ENCODE measurements around the gene DLEC1.

Gene DLEC1

DNA sequence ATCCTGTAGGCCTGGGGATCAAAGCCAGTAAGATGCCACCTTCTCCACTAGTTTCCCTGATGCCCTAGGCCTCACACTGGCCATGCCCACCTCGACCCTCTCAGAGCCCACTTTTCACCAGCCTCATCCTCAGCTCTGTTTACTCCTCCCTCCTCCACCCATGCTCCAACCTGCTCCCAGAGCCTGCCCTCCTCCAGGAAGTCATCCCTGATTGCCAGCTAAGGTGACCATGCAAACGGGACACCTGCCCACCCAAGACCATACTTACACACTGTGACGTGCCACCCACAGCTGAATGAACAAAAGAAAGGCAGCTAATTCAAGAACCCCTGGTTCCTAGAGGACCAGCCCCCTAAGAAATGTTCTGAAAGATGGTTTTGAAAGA, 18.7 kb upstream of the DLEC1 start (continued):
- TF ChIP-seq BACH2 (CRISPR knock-in tag; IDR thresholded peaks at IDR 0.05; ENCODE audit: borderline replicate concordance) (no peak), ZNF8 (CRISPR knock-in tag; IDR thresholded peaks at IDR 0.05) (no peak), PPARA (CRISPR knock-in tag; IDR thresholded peaks at IDR 0.05; ENCODE audit: borderline replicate concordance) (no peak), ESRRG (CRISPR knock-in tag; IDR thresholded peaks at IDR 0.05) (no peak), TCF4 (CRISPR knock-in tag; IDR thresholded peaks at IDR 0.05; ENCODE audit: borderline replicate concordance) (no peak), ZNF565 (CRISPR knock-in tag; conservative IDR thresholded peaks at IDR 0.05; ENCODE audit: low read depth) (no peak)
- TF ChIP-seq, protein P1, sequence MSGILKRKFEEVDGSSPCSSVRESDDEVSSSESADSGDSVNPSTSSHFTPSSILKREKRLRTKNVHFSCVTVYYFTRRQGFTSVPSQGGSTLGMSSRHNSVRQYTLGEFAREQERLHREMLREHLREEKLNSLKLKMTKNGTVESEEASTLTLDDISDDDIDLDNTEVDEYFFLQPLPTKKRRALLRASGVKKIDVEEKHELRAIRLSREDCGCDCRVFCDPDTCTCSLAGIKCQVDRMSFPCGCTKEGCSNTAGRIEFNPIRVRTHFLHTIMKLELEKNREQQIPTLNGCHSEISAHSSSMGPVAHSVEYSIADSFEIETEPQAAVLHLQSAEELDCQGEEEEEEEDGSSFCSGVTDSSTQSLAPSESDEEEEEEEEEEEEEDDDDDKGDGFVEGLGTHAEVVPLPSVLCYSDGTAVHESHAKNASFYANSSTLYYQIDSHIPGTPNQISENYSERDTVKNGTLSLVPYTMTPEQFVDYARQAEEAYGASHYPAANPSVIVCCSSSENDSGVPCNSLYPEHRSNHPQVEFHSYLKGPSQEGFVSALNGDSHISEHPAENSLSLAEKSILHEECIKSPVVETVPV (CRISPR knock-in tag; IDR thresholded peaks at IDR 0.05): no peak
- TF ChIP-seq, protein P2, sequence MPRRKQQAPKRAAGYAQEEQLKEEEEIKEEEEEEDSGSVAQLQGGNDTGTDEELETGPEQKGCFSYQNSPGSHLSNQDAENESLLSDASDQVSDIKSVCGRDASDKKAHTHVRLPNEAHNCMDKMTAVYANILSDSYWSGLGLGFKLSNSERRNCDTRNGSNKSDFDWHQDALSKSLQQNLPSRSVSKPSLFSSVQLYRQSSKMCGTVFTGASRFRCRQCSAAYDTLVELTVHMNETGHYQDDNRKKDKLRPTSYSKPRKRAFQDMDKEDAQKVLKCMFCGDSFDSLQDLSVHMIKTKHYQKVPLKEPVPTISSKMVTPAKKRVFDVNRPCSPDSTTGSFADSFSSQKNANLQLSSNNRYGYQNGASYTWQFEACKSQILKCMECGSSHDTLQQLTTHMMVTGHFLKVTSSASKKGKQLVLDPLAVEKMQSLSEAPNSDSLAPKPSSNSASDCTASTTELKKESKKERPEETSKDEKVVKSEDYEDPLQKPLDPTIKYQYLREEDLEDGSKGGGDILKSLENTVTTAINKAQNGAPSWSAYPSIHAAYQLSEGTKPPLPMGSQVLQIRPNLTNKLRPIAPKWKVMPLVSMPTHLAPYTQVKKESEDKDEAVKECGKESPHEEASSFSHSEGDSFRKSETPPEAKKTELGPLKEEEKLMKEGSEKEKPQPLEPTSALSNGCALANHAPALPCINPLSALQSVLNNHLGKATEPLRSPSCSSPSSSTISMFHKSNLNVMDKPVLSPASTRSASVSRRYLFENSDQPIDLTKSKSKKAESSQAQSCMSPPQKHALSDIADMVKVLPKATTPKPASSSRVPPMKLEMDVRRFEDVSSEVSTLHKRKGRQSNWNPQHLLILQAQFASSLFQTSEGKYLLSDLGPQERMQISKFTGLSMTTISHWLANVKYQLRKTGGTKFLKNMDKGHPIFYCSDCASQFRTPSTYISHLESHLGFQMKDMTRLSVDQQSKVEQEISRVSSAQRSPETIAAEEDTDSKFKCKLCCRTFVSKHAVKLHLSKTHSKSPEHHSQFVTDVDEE (CRISPR knock-in tag; IDR thresholded peaks at IDR 0.05): no peak

DNA sequence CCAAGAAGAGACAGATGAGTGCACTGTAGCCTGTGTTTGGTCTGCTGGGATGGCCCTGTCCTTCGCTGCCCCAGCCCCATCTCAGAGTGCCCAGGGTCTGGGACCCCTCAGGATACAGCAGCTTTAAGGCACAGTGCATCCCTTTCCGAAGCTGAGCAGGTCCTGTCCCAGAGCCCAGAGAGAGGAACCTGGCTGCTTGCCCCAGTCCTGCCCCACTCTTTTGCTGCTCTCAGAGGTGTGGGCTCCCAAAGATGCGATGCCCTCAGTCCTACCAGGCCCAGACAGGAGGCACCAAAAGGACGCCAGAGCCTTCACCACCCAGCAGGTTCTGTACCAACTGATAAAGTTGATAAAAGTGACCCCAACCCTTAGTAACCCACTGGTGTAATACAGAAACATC, 17.8 kb upstream of the DLEC1 start:
- ATAC-seq: no peak

More for the DNA sequence above, 17.8 kb upstream of the DLEC1 start:
- TF ChIP-seq TCF4 (CRISPR knock-in tag; IDR thresholded peaks at IDR 0.05; ENCODE audit: borderline replicate concordance) (no peak), OSR1 (CRISPR knock-in tag; IDR thresholded peaks at IDR 0.05) (no peak), ZNF565 (CRISPR knock-in tag; conservative IDR thresholded peaks at IDR 0.05; ENCODE audit: low read depth) (no peak), RARB (CRISPR knock-in tag; IDR thresholded peaks at IDR 0.05) (no peak), PPARA (CRISPR knock-in tag; IDR thresholded peaks at IDR 0.05; ENCODE audit: borderline replicate concordance) (no peak), ZC3H10 (CRISPR knock-in tag; IDR thresholded peaks at IDR 0.05) (no peak), CSDC2 (CRISPR knock-in tag; IDR thresholded peaks at IDR 0.05) (no peak), TOX (CRISPR knock-in tag; IDR thresholded peaks at IDR 0.05; ENCODE audit: borderline replicate concordance) (no peak), ZNF8 (CRISPR knock-in tag; IDR thresholded peaks at IDR 0.05) (no peak), ZFP30 (CRISPR knock-in tag; IDR thresholded peaks at IDR 0.05) (no peak), GLIS3 (CRISPR knock-in tag; IDR thresholded peaks at IDR 0.05) (no peak), ZFP3 (CRISPR knock-in tag; IDR thresholded peaks at IDR 0.05) (no peak), ZNF70 (CRISPR knock-in tag; IDR thresholded peaks at IDR 0.05) (no peak), ARNTL (CRISPR knock-in tag; IDR thresholded peaks at IDR 0.05; ENCODE audit: borderline replicate concordance, low read depth) (no peak)
- TF ChIP-seq, protein P1 (CRISPR knock-in tag; IDR thresholded peaks at IDR 0.05): no peak
- TF ChIP-seq, protein P3, sequence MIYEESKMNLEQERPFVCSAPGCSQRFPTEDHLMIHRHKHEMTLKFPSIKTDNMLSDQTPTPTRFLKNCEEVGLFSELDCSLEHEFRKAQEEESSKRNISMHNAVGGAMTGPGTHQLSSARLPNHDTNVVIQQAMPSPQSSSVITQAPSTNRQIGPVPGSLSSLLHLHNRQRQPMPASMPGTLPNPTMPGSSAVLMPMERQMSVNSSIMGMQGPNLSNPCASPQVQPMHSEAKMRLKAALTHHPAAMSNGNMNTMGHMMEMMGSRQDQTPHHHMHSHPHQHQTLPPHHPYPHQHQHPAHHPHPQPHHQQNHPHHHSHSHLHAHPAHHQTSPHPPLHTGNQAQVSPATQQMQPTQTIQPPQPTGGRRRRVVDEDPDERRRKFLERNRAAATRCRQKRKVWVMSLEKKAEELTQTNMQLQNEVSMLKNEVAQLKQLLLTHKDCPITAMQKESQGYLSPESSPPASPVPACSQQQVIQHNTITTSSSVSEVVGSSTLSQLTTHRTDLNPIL (CRISPR knock-in tag; IDR thresholded peaks at IDR 0.05; ENCODE audit: low read depth): no peak
- TF ChIP-seq, protein P2 (CRISPR knock-in tag; IDR thresholded peaks at IDR 0.05): no peak
- TF ChIP-seq, protein P4, sequence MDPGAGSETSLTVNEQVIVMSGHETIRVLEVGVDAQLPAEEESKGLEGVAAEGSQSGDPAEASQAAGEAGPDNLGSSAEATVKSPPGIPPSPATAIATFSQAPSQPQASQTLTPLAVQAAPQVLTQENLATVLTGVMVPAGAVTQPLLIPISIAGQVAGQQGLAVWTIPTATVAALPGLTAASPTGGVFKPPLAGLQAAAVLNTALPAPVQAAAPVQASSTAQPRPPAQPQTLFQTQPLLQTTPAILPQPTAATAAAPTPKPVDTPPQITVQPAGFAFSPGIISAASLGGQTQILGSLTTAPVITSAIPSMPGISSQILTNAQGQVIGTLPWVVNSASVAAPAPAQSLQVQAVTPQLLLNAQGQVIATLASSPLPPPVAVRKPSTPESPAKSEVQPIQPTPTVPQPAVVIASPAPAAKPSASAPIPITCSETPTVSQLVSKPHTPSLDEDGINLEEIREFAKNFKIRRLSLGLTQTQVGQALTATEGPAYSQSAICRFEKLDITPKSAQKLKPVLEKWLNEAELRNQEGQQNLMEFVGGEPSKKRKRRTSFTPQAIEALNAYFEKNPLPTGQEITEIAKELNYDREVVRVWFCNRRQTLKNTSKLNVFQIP (CRISPR knock-in tag; IDR thresholded peaks at IDR 0.05; ENCODE audit: borderline replicate concordance, low read depth): no peak
- TF ChIP-seq, protein P5, sequence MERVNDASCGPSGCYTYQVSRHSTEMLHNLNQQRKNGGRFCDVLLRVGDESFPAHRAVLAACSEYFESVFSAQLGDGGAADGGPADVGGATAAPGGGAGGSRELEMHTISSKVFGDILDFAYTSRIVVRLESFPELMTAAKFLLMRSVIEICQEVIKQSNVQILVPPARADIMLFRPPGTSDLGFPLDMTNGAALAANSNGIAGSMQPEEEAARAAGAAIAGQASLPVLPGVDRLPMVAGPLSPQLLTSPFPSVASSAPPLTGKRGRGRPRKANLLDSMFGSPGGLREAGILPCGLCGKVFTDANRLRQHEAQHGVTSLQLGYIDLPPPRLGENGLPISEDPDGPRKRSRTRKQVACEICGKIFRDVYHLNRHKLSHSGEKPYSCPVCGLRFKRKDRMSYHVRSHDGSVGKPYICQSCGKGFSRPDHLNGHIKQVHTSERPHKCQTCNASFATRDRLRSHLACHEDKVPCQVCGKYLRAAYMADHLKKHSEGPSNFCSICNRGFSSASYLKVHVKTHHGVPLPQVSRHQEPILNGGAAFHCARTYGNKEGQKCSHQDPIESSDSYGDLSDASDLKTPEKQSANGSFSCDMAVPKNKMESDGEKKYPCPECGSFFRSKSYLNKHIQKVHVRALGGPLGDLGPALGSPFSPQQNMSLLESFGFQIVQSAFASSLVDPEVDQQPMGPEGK (CRISPR knock-in tag; IDR thresholded peaks at IDR 0.05; ENCODE audit: borderline replicate concordance): no peak

Data from SK-N-SH treated with all-trans-retinoic acid at 6 μM for 48 hours (cell line).